ENCODE results near the gene SPZ1.
"Not testable (repeated sequence)": the region's sequence is repeated elsewhere in the genome, so short reads cannot be mapped to it uniquely, and the experiment has no call there.

GRCh38 chr5:80351019-80351418 is 31.2 kb downstream of the SPZ1 start:
- TF ChIP-seq CTCF (IDR thresholded peaks at IDR 0.05 in 4 of 5, conservative IDR thresholded peaks at IDR 0.05 in 1 of 5); POLR2A (IDR thresholded peaks at IDR 0.05): not testable (repeated sequence)

Data from gastrocnemius medialis (tissue), 4 donors.